HG03378 (cell line): ENCODE measurements around the gene HNRNPA2B1.
"Not testable (repeated sequence)": the region's sequence is repeated elsewhere in the genome, so short reads cannot be mapped to it uniquely, and the experiment has no call there.

Experiments used
- ATAC-seq: cut with Tn5 transposase; IDR thresholded peaks from one replicate; pipeline ENCODE4 v1.9.1; 2021; ENCODE audit warnings: mild to moderate bottlenecking, moderate library complexity; ENCODE audit not compliant: unreplicated experiment

Gene HNRNPA2B1

DNA sequence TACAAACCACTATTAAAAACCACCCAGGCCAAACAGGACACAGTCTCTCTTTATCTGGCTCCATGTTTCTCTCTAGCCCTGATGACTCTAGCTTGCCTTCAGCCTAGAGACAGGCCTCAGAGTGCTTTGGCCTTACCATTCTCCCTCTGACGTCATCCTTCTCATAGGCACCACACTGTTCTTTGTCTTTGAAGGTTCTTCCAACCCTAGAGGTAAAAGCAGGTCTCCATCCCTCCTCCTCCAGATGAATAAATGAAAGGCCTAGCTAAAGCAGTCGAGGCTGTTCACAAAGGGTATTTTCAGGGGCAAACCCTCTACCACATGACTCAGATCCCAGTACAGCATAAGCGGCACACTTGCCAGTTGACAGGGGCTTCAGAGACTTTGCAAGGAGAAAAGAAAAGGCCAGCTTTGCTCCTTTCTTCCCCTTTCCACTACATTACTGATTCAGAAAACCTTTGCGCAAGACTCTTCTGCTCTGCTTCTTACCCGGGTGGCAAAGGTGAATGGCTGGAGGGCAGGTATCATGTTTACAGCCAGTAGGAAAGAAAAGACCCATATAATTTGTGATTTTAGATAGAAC, 33.8 kb downstream of the HNRNPA2B1 start:
- no peak for ATAC-seq

DNA sequence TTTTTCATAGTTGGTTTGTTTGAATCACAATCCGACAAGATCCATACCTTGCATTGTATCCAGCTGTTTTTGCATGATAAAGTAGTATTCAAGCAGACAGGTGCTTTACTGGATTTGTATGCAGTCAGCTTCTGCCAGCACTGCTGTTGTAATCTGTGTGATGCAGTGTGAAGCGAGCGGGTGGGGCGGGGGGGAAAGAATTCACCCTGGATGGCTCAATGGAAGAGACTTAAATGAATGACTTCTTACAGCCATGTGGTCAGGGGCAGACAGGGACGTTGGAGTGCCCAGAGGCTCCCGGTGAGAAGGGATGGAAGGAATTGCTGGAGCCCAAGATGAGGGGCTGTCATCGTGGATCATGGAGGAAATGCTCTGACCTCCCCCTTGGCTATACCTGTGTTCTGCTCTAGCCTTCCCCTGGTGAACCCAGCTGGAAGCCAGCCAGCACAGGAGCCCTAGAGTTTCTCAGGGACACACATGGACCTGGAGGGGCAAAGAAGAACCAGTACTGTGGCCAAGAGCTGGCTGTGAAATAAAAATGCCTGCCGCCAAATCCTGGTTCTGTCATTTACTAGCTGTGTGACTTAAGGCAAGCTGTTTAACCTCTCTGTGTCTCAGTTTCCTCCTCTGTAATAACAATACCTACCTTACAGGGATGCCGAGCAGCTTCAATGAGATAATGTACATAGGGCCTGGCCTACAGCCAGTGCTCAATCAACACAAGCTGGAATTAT, 34.4 kb downstream of the HNRNPA2B1 start:
- ATAC-seq = no peak

DNA sequence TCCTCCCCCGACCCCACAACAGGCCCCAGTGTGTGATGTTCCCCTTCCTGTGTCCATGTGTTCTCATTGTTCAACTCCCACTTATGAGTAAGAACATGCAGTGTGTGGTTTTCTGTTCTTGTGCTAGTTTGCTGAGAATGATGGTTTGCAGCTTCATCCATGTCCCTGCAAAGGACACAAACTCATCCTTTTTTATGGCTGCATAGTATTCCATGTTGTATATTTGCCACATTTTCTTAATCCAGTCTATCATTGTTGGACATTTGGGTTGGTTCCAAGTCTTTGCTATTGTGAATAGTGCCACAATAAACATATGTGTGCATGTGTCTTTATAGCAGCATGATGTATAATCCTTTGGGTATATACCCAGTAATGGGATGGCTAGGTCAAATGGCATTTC, 36.7 kb downstream of the HNRNPA2B1 start:
- ATAC-seq = not testable (repeated sequence)

DNA sequence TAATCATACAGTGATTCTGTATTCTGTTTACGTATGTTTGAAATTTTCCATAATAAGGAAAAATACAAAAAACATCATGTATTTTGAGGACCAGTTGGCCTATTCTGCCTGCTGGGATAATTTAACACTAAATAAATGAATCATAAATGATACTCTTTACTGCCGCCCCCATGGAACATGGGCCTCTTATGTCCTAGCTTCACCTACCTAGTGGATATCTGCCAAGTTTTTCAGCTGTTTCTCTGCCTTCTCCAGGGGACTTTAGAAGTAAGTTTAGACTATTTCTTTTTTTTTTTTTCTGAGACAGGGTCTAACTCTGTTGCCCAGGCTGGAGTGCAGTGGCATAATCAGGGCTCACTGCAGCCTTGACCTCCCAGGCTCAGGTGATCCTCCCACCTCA, 38.1 kb downstream of the HNRNPA2B1 start:
- no peak for ATAC-seq

DNA sequence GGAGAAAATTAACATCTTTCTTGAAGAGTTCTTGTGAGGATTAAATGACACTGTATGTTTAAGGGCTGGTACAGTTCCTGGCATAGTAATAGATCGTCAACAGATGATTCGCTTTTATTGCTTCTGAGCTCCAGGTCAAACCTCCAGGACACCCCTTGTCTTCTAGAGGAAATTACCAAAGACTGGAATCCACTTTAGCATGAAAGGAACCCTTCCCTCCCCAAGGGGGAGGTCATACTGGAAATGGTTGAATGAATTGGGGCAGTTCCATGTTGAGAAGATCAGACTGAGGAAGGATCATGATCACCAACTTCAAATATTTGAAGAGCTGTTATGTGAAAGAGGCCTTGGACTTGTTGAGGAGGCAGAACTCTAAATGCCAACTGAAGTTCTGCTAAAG, 39.6 kb downstream of the HNRNPA2B1 start:
- ATAC-seq = no peak

DNA sequence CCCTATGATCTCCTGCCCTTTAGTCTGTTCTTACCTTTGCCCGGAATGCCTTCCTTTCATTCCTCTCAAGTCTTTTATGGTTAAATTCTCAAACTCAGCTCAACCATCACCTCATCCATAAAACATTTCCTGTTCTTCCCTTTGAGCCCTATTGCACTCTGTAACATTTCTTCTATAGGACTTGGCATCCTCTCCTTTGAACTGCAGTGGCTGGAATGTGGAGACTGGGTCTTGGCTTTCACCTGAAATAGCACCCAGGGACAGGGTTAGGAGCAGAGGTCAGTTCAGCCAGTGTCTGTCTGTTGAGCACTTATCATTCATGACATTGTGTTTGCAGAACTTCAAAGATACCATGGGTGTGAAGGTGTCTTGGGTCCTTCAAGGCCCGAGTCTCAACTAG, 41.3 kb downstream of the HNRNPA2B1 start:
- ATAC-seq = no peak

DNA sequence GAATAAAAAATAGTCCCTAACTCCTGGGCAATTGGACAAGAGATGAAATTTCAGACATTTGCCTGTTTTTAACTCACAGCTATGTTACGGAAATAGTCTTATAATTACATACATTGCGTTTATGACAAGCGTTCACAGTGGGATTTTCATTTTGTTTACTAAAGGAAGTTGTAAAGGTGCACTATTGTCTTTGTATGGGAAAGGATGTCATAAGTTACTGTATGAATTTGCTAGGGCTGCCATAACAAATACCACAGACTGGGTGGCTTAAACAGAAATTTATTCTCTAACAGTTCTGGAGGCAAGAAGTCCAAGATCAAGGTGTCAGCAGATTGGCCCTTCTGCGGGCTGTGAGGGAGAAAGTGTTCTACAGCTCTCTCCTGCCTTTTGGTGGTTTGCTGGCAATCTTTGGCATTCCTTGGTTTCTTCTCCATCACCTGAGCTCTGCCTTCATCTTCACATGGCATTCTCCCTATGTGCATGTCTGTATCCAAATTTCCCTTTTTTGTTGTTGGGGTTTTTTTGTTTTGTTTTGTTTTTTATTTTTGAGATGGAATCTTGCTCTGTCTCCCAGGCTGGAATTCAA, 42.9 kb downstream of the HNRNPA2B1 start:
- ATAC-seq = no peak

DNA sequence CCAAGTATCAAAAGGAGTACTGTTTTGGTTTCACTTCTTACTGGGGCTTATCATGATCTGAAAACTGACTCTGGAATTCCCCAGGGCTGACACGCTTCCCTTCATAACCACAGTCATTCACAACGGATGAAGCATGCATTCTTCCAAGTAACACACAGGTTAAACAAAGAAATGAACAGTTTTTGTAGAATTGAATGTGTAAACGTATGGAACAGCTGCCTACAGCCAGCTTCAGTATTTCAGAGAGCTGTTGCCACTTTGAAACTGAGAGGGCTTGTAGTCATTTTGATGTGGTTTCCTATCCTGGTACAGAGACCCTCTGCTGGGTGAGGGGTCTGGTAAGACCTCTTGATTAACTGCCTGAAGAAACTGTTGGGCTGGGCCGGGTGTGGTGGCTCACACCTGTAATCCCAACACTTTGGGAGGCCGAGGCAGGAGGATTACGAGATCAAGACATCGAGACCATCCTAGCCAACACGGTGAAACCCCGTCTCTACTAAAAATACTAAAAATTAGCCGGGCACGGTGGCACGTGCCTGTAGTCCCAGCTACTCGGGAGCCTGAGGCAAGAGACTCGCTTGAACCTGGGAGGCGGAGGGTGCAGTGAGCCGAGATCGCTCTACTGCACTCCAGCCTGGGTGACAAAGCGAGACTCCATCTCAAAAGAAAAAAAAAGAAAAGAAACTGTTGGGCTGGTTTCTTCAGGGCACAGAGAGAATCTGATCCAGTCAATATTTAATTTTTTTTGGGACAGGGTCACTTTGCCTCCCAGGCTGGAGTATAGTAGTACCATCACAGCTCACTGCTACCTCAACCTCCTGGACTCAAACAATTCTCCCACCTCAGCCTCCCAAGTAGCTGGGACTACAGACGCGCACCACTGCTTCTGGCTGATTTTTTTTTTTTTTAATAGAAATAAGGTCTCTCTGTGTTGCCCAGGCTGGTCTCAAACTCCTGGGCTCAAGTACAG, 43.8 kb downstream of the HNRNPA2B1 start:
- ATAC-seq = peak; percentile 51

DNA sequence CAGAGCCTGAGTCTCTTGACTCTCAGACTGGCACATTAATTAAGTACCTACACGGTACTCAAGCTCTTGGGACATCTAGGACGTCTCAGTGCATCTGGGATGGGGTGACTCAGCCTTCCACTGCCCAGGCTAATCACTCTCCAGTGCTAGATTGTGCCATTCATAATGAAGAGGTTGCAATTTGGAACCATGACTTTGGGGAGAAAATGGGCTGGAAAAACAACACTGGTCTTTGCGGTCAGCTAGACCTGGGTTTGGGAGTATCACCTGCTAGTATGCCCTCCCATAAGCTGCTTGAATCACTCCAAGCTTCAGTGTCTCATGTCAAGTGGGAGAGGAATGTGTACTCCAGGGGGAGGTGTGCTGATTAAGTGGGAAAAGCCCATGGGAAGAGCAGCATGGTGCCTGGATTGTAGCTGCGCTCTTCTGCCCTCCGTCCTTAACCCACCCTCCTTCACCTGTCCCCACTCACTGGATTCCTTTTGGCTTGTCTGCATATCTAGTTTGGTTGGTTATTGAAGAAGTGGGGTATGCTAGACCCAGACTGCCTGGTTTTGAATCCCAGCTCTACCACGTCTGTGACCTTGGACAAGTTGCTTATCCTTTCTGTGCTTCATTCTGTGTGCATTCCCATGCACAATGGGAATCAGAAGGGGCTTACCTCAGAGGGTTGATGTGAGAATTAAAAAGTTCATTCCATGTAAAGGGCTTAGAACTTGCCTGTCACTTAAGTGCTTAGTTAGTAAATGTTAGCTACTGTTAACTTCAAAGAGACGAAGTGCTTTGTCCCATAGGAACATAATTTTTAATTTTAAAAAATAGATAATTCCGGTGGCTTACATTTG, 44.8 kb downstream of the HNRNPA2B1 start:
- ATAC-seq = no peak

DNA sequence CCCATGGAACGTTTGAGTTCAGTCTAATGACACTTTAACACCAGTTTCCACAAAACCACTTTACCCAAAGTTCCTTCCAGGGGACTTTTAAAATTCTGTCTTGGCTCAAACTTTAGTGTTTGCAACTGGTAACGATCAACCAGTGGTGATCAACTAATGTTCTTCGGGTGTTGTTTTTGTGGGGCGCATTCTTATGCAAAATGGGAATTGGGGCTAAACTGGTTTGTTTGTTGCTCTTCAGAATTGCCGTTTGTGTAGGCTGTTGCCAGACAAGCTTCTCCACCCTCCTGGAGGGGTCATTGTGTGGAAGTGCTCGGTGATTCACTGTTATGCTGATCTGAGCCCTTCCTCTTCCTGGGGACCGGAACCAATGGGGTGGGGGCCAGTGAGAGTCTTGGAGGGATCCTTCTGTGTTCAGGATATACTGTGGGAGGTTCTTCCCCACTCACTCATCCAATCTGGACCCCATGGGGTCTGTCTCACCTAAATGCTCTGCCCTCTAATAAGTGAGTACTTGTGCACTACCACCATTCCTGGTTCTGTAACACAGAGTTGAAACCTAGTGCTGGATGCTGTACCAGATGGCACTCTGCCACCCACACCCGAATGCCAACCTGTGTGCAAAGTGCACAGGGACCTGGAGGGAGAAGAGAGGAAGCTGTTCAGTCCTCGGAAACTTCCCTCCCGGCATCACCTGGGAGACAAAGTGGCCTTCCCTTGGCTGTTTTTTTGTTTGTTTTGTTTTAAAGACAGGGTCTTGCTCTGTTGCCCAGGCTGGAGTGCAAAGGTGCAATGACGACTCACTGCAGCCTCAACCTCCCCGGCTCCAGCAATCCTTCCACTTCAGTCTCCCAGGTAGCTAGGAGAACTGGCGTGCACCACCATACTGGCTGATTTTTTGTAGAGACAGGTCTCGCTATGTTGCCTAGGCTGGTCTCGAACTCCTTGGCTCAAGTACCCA, 46.4 kb downstream of the HNRNPA2B1 start:
- no peak for ATAC-seq

DNA sequence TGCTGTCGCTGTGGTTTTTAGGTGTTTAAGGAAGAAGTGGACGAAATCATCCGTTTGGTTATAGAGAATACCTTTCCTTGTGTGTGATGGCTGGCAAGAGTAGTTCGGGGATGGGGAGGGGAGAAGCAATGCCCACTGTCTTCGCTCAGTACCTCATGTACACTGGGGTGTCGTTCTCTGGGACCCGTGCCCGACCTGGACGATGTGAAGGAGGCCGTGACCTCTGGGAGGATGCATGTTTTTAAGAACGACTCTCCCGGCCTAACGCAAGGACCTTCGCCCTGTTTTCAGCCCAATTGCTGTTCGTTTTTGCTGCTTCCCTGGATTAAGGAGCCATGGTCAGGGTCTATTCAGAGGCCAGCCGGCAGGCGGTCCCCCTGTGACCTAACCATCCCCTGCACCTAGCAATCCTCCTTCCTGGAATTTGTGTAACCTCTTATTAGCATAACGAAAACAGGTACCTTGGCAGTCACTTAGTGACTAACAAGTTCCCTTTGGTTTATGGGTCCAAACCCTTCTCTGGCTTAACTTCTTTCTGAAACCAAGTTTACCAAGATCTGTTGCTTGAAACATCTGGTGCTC, 47.2 kb downstream of the HNRNPA2B1 start:
- ATAC-seq = no peak

DNA sequence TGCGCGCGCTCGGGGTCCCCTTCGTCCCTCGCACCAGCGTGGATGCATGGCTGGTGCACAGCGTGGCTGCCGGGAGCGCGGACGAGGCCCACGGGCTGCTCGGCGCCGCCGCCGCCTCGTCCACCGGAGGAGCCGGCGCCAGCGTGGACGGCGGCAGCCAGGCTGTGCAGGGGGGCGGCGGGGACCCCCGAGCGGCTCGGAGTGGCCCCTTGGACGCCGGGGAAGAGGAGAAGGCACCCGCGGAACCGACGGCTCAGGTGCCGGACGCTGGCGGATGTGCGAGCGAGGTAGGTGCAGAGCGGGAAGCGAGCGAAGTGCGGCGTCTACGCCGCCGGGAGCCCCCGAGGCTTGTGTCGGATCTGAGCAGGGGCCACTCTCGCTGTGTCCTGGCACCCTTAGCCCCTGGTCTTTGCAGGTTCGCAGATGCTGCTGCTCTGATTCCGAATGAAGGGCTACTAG, 47.7 kb downstream of the HNRNPA2B1 start:
- ATAC-seq = not testable (repeated sequence)

DNA sequence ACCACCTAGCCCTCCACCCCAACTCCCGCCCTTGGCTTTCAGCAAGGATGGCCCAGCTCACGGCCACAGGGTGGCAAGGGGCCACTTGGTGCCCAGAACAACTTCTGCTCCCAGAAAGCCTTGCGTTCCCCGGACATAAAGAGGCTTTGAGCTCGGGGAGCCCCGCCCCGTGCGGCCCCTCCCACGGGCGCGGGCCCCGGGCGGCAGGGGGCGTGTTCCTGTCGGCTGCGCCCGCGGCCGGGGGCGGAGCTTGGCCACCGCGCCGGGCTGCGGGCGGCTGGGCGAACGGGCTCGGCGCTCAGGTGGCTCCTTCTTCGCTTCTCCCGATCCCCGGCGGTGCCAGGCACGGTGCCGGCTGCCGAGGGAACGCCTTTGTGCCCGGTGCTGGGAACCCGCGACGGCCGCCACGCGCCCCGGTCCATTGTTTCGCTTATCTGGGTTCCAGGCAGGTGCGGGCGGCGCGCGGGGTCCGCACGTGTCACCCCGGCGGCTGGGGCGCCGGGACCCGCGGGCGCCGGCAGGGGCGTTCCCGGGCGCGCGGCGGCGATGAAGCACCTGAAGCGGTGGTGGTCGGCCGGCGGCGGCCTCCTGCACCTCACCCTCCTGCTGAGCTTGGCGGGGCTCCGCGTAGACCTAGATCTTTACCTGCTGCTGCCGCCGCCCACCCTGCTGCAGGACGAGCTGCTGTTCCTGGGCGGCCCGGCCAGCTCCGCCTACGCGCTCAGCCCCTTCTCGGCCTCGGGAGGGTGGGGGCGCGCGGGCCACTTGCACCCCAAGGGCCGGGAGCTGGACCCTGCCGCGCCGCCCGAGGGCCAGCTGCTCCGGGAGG, 48.4 kb downstream of the HNRNPA2B1 start, which contains the start of gene NFE2L3:
Gene NFE2L3, plus strand, starts transcription at position 246 of the 829 bp plus-strand sequence. Its CDS starts 301 bp downstream, at position 547.
- ATAC-seq = peak; percentile 35

DNA sequence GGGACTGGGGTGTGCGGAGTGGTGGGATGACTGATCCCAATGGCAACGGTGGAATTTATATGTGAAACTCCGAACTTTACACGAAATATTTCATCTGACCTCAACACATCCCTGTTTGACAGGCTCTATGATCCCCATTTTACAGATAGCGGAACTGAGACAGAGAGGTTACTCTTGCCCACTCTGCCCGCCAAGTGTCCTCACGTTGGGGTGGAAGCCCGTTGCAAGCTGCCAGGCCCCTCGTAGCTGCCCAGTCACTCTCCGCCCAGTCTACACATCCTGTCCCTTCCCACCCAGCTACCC, 48.9 kb downstream of the HNRNPA2B1 start:
- no peak for ATAC-seq

DNA sequence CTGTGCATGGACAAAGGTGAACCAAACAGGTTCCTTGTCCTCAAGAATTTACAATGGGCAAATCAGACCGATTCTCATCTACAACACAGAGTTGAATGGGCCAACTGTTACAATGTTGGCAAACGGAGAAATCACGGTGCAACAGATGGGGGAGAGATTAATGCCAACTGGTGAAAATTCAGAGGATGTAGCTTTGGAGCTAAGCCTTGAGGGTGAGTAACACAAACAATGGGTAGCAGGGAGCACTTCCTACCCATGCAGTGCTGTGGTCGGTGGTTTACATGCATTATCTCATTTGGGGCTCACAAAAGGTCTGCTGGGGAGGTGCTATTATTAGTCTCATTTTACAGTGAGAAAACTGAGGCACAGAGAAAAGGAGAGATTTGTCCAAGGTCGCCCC, 49.5 kb downstream of the HNRNPA2B1 start:
- no peak for ATAC-seq

DNA sequence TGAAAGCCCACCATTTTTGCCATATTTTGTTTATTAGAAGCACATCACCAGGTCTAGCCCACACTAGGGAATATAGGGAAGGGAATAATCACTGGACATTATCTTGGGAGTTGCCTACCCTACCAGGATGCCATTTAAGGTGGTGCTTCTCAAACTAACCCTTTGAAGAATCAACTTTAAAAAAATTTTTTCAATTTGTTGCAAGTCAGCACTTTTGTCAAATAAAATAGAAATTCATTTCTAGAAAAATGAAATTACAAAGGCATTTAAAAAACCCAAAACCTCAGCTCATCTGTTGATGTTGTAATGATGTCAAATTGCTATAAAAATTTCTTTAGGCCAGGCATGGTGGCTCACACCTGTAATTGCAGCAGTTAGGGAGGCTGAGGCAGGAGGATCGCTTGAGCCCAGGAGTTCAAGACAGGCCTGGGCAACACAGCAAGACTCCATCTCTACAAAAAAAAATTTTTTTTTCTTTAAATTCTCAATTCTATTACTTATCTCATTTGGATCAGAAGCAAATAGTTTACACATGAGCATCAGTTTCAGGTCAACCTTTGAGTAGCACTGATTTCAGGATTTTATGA, 51.1 kb downstream of the HNRNPA2B1 start:
- no peak for ATAC-seq

DNA sequence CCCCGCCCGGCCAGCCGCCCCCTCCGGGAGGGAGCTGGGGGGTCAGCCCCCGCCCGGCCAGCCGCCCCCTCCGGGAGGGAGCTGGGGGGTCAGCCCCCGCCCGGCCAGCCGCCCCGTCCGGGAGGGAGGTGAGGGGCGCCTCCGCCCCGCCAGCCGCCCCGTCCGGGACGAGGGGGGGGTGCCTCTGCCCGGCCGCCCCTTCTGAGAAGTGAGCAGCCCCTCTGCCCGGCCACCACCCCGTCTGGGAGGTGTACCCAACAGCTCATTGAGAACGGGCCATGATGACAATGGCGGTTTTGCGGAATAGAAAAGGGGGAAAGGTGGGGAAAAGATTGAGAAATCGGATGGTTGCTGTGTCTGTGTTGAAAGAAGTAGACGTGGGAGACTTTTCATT, 52.2 kb downstream of the HNRNPA2B1 start:
- ATAC-seq = not testable (repeated sequence)
